ENCODE measurements around the gene SALL4. TPM values are rescaled to one million over a fixed set of nuclear protein-coding genes. Genes with fewer than 3 reads are reported as not detected.
A peak's percentile ranks its signal among the peaks of the same experiment; 100 is the strongest.
"Not testable (repeated sequence)": the region's sequence is repeated elsewhere in the genome, so short reads cannot be mapped to it uniquely, and the experiment has no call there.

The SALL4 gene
- total and polyA plus RNA-seq, 9 of the 15 experiments (the other 6 are each of a cell fraction or from before 2014, with no cell fraction given), result 0.03 to 0.07 TPM; not detected in 7

GRCh38 chr20:51756653-51757052, 45.7 kb downstream of the SALL4 start (continued):
- TF ChIP-seq CXXC5 (CRISPR knock-in tag; IDR thresholded peaks at IDR 0.05) (no peak), TGIF2 (CRISPR knock-in tag; IDR thresholded peaks at IDR 0.05) (no peak)

- H3K36me3 ChIP-seq (ENCODE audit: control insufficient read depth, insufficient read depth, low read length); H3K79me2 ChIP-seq (ENCODE audit: control insufficient read depth, insufficient read depth, low read length); H3K9me3 ChIP-seq (replicated peaks; ENCODE audit: control insufficient read depth, insufficient read depth, low read depth, low read length); BruUV-seq (replicated peaks); H3K4me2 ChIP-seq (ENCODE audit: insufficient read depth, low read length); H3K4me3 ChIP-seq; ATAC-seq; CTCF ChIA-PET (ENCODE audit: low intra/inter-chr PET ratio); H3K9ac ChIP-seq (ENCODE audit: insufficient read depth in 1 of 2, low read depth in 2 of 2, low read length in 2 of 2); H3K9me1 ChIP-seq (ENCODE audit: control insufficient read depth, insufficient read depth, low read length); H3K27ac ChIP-seq (ENCODE audit: extremely low read depth, low read depth, low read length); H3K4me1 ChIP-seq (replicated peaks in 1 of 2; ENCODE audit: control insufficient read depth in 2 of 2, insufficient read depth in 2 of 2, low read length in 2 of 2); intact Hi-C loops (cut with micrococcal nuclease); in situ Hi-C loops (cut with MboI); H4K20me1 ChIP-seq (replicated peaks; ENCODE audit: control insufficient read depth, insufficient read depth, low read length); DNase-seq (ENCODE audit: extremely low read depth in 1 of 4, low spot score in 3 of 4); H2AFZ ChIP-seq (ENCODE audit: low read depth, low read length); FAIRE-seq: not testable (repeated sequence)
- WGBS (ENCODE audit: insufficient coverage, low coverage, missing lambda C conversion rate), result 1% methylated on average over 8 of the region's 8 CpGs
- POLR2A ChIA-PET, result interaction anchor here (0.7 kb wide), 1 partner anchor 11 kb away, joined by 6 read pairs; no protein-coding TSS in a partner anchor
- H3K27me3 ChIP-seq (ENCODE audit: control insufficient read depth in 2 of 2, insufficient read depth in 2 of 2, low read length in 2 of 2), result peaks cover 7 to 21% of the 10 kb centered on the region in 2 experiments; a peak in 3 of 5 replicates
- TF ChIP-seq ZBTB11 (CRISPR knock-in tag; IDR thresholded peaks at IDR 0.05), result peak in 1 of 3 experiments; percentile 51; a peak in 1 of 6 replicates
These were observed 49.1 kb downstream of the SALL4 start for GRCh38 chr20:51753220-51753619.

Measured in K562 (cell line).